Measurements from ENCODE around the gene DCXR.

The DCXR gene

GRCh38 chr17:82080789-82081464 lies 43.4 kb upstream of the DCXR start:
- Histone ChIP-seq H3K9me3 (ENCODE audit: insufficient read depth, low read depth, low read length) (no peaks in the 10 kb centered on the region), H3K36me3 (ENCODE audit: insufficient read depth, low read length) (peaks cover 80% of the 10 kb centered on the region), H3K27ac (ENCODE audit: low read depth, low read length) (no peak overlapping the region), H3K27me3 (ENCODE audit: insufficient read depth, low read length) (no peaks in the 10 kb centered on the region), H3K4me3 (ENCODE audit: low read length) (no peak overlapping the region), H3K9ac (ENCODE audit: low read depth, low read length) (no peak overlapping the region), H3K4me1 (ENCODE audit: insufficient read depth, low read length) (no peaks in the 10 kb centered on the region)
- 96% methylated on average over 44 of the region's 44 CpGs for WGBS

GRCh38 chr17:82080048-82080788 lies 42.7 kb upstream of the DCXR start:
- H3K4me1 ChIP-seq (ENCODE audit: insufficient read depth, low read length) = no peaks in the 10 kb centered on the region
- H3K27me3 ChIP-seq (ENCODE audit: insufficient read depth, low read length) = no peaks in the 10 kb centered on the region
- 95% methylated on average over 36 of the region's 36 CpGs for WGBS
- H3K9ac ChIP-seq (ENCODE audit: low read depth, low read length) = no peak overlapping the region
- H3K27ac ChIP-seq (ENCODE audit: low read depth, low read length) = no peak overlapping the region
- peaks cover 72% of the 10 kb centered on the region for H3K36me3 ChIP-seq (ENCODE audit: insufficient read depth, low read length)
- H3K4me3 ChIP-seq (ENCODE audit: low read length) = no peak overlapping the region
- no peaks in the 10 kb centered on the region for H3K9me3 ChIP-seq (ENCODE audit: insufficient read depth, low read depth, low read length)

- Histone ChIP-seq H3K36me3 (ENCODE audit: insufficient read depth, low read length) (peaks cover 62% of the 10 kb centered on the region), H3K9ac (ENCODE audit: low read depth, low read length) (no peak overlapping the region), H3K4me1 (ENCODE audit: insufficient read depth, low read length) (no peaks in the 10 kb centered on the region), H3K27ac (ENCODE audit: low read depth, low read length) (no peak overlapping the region), H3K9me3 (ENCODE audit: insufficient read depth, low read depth, low read length) (no peaks in the 10 kb centered on the region), H3K4me3 (ENCODE audit: low read length) (no peak overlapping the region), H3K27me3 (ENCODE audit: insufficient read depth, low read length) (no peaks in the 10 kb centered on the region; the same call in 1 of the 2 replicates)
- WGBS = 95% methylated on average over 47 of the region's 47 CpGs
These were observed 41.6 kb upstream of the DCXR start for GRCh38 chr17:82079001-82079677.

GRCh38 chr17:82078433-82078832 lies 40.9 kb upstream of the DCXR start:
- H3K9me3 ChIP-seq (ENCODE audit: insufficient read depth, low read depth, low read length) = no peaks in the 10 kb centered on the region
- peaks cover 55% of the 10 kb centered on the region for H3K36me3 ChIP-seq (ENCODE audit: insufficient read depth, low read length)
- H3K27me3 ChIP-seq (ENCODE audit: insufficient read depth, low read length) = no peaks in the 10 kb centered on the region; the same call in 1 of the 2 replicates
- 94% methylated on average over 18 of the region's 18 CpGs for WGBS
- no peak overlapping the region for H3K27ac ChIP-seq (ENCODE audit: low read depth, low read length)
- no peak overlapping the region for H3K9ac ChIP-seq (ENCODE audit: low read depth, low read length)
- no peak overlapping the region for H3K4me3 ChIP-seq (ENCODE audit: low read length)
- H3K4me1 ChIP-seq (ENCODE audit: insufficient read depth, low read length) = no peaks in the 10 kb centered on the region

- WGBS = 90% methylated on average over 28 of the region's 28 CpGs
- Histone ChIP-seq H3K27ac (ENCODE audit: low read depth, low read length) (no peak overlapping the region), H3K27me3 (ENCODE audit: insufficient read depth, low read length) (no peaks in the 10 kb centered on the region; the same call in 1 of the 2 replicates), H3K36me3 (ENCODE audit: insufficient read depth, low read length) (peaks cover 48% of the 10 kb centered on the region), H3K4me1 (ENCODE audit: insufficient read depth, low read length) (no peaks in the 10 kb centered on the region), H3K9me3 (ENCODE audit: insufficient read depth, low read depth, low read length) (no peaks in the 10 kb centered on the region), H3K4me3 (ENCODE audit: low read length) (no peak overlapping the region), H3K9ac (ENCODE audit: low read depth, low read length) (no peak overlapping the region)
These were observed 40.3 kb upstream of the DCXR start for GRCh38 chr17:82077617-82078358.

GRCh38 chr17:82076785-82077591 lies 39.5 kb upstream of the DCXR start:
- H3K36me3 ChIP-seq (ENCODE audit: insufficient read depth, low read length) = peaks cover 40% of the 10 kb centered on the region
- H3K9me3 ChIP-seq (ENCODE audit: insufficient read depth, low read depth, low read length) = no peaks in the 10 kb centered on the region
- H3K27ac ChIP-seq (ENCODE audit: low read depth, low read length) = no peak overlapping the region
- H3K27me3 ChIP-seq (ENCODE audit: insufficient read depth, low read length) = no peaks in the 10 kb centered on the region; the same call in 1 of the 2 replicates
- H3K9ac ChIP-seq (ENCODE audit: low read depth, low read length) = no peak overlapping the region
- no peak overlapping the region for H3K4me3 ChIP-seq (ENCODE audit: low read length)
- 90% methylated on average over 21 of the region's 21 CpGs for WGBS
- H3K4me1 ChIP-seq (ENCODE audit: insufficient read depth, low read length) = no peaks in the 10 kb centered on the region

GRCh38 chr17:82076018-82076784 lies 38.7 kb upstream of the DCXR start:
- no peaks in the 10 kb centered on the region; the same call in 1 of the 2 replicates for H3K27me3 ChIP-seq (ENCODE audit: insufficient read depth, low read length)
- no peaks in the 10 kb centered on the region for H3K4me1 ChIP-seq (ENCODE audit: insufficient read depth, low read length)
- H3K9ac ChIP-seq (ENCODE audit: low read depth, low read length) = no peak overlapping the region
- H3K9me3 ChIP-seq (ENCODE audit: insufficient read depth, low read depth, low read length) = no peaks in the 10 kb centered on the region
- 89% methylated on average over 25 of the region's 25 CpGs for WGBS
- H3K27ac ChIP-seq (ENCODE audit: low read depth, low read length) = no peak overlapping the region
- peaks cover 34% of the 10 kb centered on the region for H3K36me3 ChIP-seq (ENCODE audit: insufficient read depth, low read length)
- no peak overlapping the region for H3K4me3 ChIP-seq (ENCODE audit: low read length)

GRCh38 chr17:82073446-82073845 lies 35.9 kb upstream of the DCXR start:
- Histone ChIP-seq H3K9ac (ENCODE audit: low read depth, low read length) (no peak overlapping the region), H3K27ac (ENCODE audit: low read depth, low read length) (no peak overlapping the region), H3K9me3 (ENCODE audit: insufficient read depth, low read depth, low read length) (no peaks in the 10 kb centered on the region), H3K4me1 (ENCODE audit: insufficient read depth, low read length) (no peaks in the 10 kb centered on the region), H3K27me3 (ENCODE audit: insufficient read depth, low read length) (no peaks in the 10 kb centered on the region; the same call in 1 of the 2 replicates), H3K36me3 (ENCODE audit: insufficient read depth, low read length) (peaks cover 8% of the 10 kb centered on the region; the same call in 1 of the 2 replicates), H3K4me3 (ENCODE audit: low read length) (no peak overlapping the region)
- 81% methylated on average over 9 of the region's 9 CpGs for WGBS

GRCh38 chr17:82072827-82073226 lies 35.3 kb upstream of the DCXR start:
- no peak overlapping the region for H3K4me3 ChIP-seq (ENCODE audit: low read length)
- 84% methylated on average over 5 of the region's 6 CpGs for WGBS
- no peak overlapping the region for H3K27ac ChIP-seq (ENCODE audit: low read depth, low read length)
- H3K27me3 ChIP-seq (ENCODE audit: insufficient read depth, low read length) = no peaks in the 10 kb centered on the region; the same call in 1 of the 2 replicates
- no peaks in the 10 kb centered on the region for H3K9me3 ChIP-seq (ENCODE audit: insufficient read depth, low read depth, low read length)
- H3K36me3 ChIP-seq (ENCODE audit: insufficient read depth, low read length) = 0 out of 2 replicates have a peak, but pooled peaks cover 2% of the 10 kb centered on the region
- H3K9ac ChIP-seq (ENCODE audit: low read depth, low read length) = no peak overlapping the region
- H3K4me1 ChIP-seq (ENCODE audit: insufficient read depth, low read length) = no peaks in the 10 kb centered on the region

- Histone ChIP-seq H3K9ac (ENCODE audit: low read depth, low read length) (no peak overlapping the region), H3K27me3 (ENCODE audit: insufficient read depth, low read length) (no peaks in the 10 kb centered on the region; the same call in 1 of the 2 replicates), H3K9me3 (ENCODE audit: insufficient read depth, low read depth, low read length) (no peaks in the 10 kb centered on the region), H3K4me1 (ENCODE audit: insufficient read depth, low read length) (no peaks in the 10 kb centered on the region), H3K27ac (ENCODE audit: low read depth, low read length) (no peak overlapping the region), H3K4me3 (ENCODE audit: low read length) (no peak overlapping the region), H3K36me3 (ENCODE audit: insufficient read depth, low read length) (no peaks in the 10 kb centered on the region)
These were observed 33.1 kb upstream of the DCXR start for GRCh38 chr17:82070611-82071010.

Data from HUES64 (cell line).